Sigmoid colon (tissue), 7 donors: ENCODE data around the gene KIAA2012. TPM values are rescaled to one million over a fixed set of nuclear protein-coding genes. Genes with fewer than 3 reads are reported as not detected.

Source experiments
- DNase-seq: peaks from one replicate; pipeline ENCODE4 v3.0.0-alpha.2; 2019
- H3K27ac ChIP-seq, 4 donors: fragments of 200-600 bp; sonication (generic); one replicate each; pipeline ENCODE4 v1.5.1; 2016 to 2019; ENCODE audit warnings: mild to moderate bottlenecking in 1 of 4
- H3K27me3 ChIP-seq, 3 donors: fragments of 200-600 bp; sonication (generic); one replicate each; pipeline ENCODE4 v1.5.1; 2019; ENCODE audit warnings: mild to moderate bottlenecking in 1 of 3
- H3K36me3 ChIP-seq, 4 donors: fragments of 200-600 bp; sonication (generic); one replicate each; pipeline ENCODE4 v1.5.1; 2016 to 2019
- H3K4me1 ChIP-seq, 4 donors: fragments of 200-600 bp; sonication (generic); one replicate each; pipeline ENCODE4 v1.5.1; 2017 to 2019
- H3K4me3 ChIP-seq, 4 donors: fragments of 200-600 bp; sonication (generic); one replicate each; pipeline ENCODE4 v1.5.1; 2017 to 2019; ENCODE audit warnings: mild to moderate bottlenecking in 2 of 4, moderate library complexity in 1 of 4
- H3K9me3 ChIP-seq, 4 donors: fragments of 200-600 bp in 3 of 4; sonication (generic) in 3 of 4; one replicate each; pipeline versions ENCODE4 v1.5.1 to v1.6.1; 2013 to 2019
- CTCF ChIP-seq, 4 experiments: fragments of 450-650 bp in 3 of 4; fragments of 200-600 bp in 1 of 4; IDR thresholded peaks; one replicate each; pipeline ENCODE4 v1.5.1; 2016 to 2019; ENCODE audit warnings: antibody characterized with exemption in 4 of 4, mild to moderate bottlenecking in 3 of 4, moderate library complexity in 2 of 4
- EP300 ChIP-seq, 4 donors: sonication (generic); formaldehyde crosslinking; IDR thresholded peaks; one replicate each; pipeline ENCODE4 v1.6.1; 2017; ENCODE audit warnings: antibody characterized with exemption in 4 of 4
- POLR2A ChIP-seq, 2 donors: fragments of 450-650 bp; IDR thresholded peaks; one replicate each; pipeline ENCODE4 v1.6.1; 2016; ENCODE audit warnings: antibody characterized with exemption in 2 of 2, mild to moderate bottlenecking in 2 of 2, moderate library complexity in 2 of 2
- POLR2AphosphoS5 ChIP-seq, 4 donors: sonication (generic); formaldehyde crosslinking; IDR thresholded peaks; one replicate each; pipeline ENCODE4 v1.6.1; 2017; ENCODE audit warnings: antibody characterized with exemption in 4 of 4
- WGBS, 2 donors: extraction: QIAGEN DNeasy Blood & Tissue Kit; methylation state at CpG; one replicate each; pipeline ENCODE4 v1.1.7; 2013; 5-methylcytosine and 5-hydroxymethylcytosine counted together
- intact Hi-C: fragments of 100-400 bp; cut with DNase I; formaldehyde crosslinking; loops from one replicate; pipeline ENCODE4 v1.15.1; 2023
- polyA plus RNA-seq, 3 donors: library from polyadenylated mRNA; stranded (reverse); fragments of 200-250 nt; gene quantifications; one replicate each; pipeline ENCODE4 v1.2.3, GENCODE V29; 2013
- total RNA-seq, 4 donors: library from RNA; depleted of rRNA; stranded (reverse); fragments of >200 nt; gene quantifications; one replicate each; pipeline ENCODE4 v1.1.0, GENCODE V29; 2016
- donor health status: healthy with polysubstance abuse.
- donor health status: Bipolar disorder and iron deficiency.
- donor health status: healthy.

Gene KIAA2012
- total and polyA plus RNA-seq, 7 donors = 0.04 to 0.83 (median 0.16) TPM; not detected in 4

- intact Hi-C loops = loop anchor here (5.0 kb wide), 1 partner anchor 48 kb away; no protein-coding TSS in a partner anchor
- H3K36me3 ChIP-seq = no peaks in the 10 kb centered on the region
- no peak overlapping the region for H3K4me3 ChIP-seq
- H3K27me3 ChIP-seq = no peaks in the 10 kb centered on the region
- no peak for DNase-seq
- peaks cover 0 to 13% (median 8%) of the 10 kb centered on the region in 4 donors for H3K4me1 ChIP-seq
- TF ChIP-seq POLR2AphosphoS5 (IDR thresholded peaks at IDR 0.05) (no peak), POLR2A (IDR thresholded peaks at IDR 0.05) (no peak)
- H3K9me3 ChIP-seq = no peaks in the 10 kb centered on the region
- H3K27ac ChIP-seq = no peak overlapping the region
Observed at GRCh38 chr2:202044777-202045176, 28.3 kb upstream of the KIAA2012 start.

GRCh38 chr2:202046572-202046971 is 26.5 kb upstream of the KIAA2012 start:
- no peaks in the 10 kb centered on the region for H3K9me3 ChIP-seq
- 92% methylated on average over 7 of the region's 7 CpGs for WGBS, 2 donors
- no peak for DNase-seq
- peaks cover 0 to 3% (median 0%) of the 10 kb centered on the region in 4 donors for H3K4me1 ChIP-seq
- intact Hi-C loops = no loop called here
- H3K36me3 ChIP-seq = no peaks in the 10 kb centered on the region
- no peak overlapping the region for H3K27ac ChIP-seq
- H3K27me3 ChIP-seq = no peaks in the 10 kb centered on the region
- H3K4me3 ChIP-seq = no peak overlapping the region
- no peak for TF ChIP-seq EP300 (IDR thresholded peaks at IDR 0.05)

DNA sequence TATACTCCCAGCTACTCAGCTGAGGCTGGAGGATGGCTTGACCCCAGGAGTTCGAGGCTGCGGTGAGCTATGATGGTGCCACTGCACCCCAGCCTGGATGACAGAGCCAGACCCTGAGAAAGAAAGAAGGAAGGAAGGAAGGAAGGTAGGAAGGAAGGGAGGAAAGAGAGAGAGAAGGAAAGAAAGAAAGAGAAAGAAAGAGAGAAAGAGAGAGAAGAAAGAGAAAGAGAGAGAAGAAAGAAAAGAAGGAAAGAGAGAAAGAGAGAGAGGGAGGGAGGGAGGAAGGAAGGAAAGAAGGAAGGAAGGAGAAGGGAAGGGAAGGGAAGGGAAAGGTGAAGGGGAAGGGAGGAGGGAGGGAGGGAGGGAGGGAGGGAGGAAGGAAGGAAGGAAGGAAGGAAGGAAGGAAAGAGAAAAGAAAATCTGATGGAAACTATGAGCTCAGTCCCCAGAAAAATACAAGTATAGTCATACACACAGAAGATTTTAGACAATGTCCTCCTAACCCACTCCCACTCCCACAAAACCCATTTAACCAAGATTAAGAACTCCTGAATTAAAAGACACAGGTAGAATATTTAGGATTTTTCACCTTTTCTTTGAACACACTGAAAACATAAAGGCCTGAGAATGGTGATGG is 23.8 kb upstream of the KIAA2012 start:
- no peak for DNase-seq
- Histone ChIP-seq H3K27me3 (no peaks in the 10 kb centered on the region), H3K4me3 (no peak overlapping the region), H3K27ac (no peak overlapping the region), H3K4me1 (peaks cover 0 to 8% (median 0%) of the 10 kb centered on the region in 4 donors), H3K9me3 (no peaks in the 10 kb centered on the region), H3K36me3 (no peaks in the 10 kb centered on the region)
- intact Hi-C loops = no loop called here
- TF ChIP-seq POLR2AphosphoS5 (IDR thresholded peaks at IDR 0.05) (no peak), EP300 (IDR thresholded peaks at IDR 0.05) (no peak), CTCF (IDR thresholded peaks at IDR 0.05) (no peak), POLR2A (IDR thresholded peaks at IDR 0.05) (no peak)
- 93 to 95% methylated on average over 2 of the region's 2 CpGs for WGBS, 2 donors

DNA sequence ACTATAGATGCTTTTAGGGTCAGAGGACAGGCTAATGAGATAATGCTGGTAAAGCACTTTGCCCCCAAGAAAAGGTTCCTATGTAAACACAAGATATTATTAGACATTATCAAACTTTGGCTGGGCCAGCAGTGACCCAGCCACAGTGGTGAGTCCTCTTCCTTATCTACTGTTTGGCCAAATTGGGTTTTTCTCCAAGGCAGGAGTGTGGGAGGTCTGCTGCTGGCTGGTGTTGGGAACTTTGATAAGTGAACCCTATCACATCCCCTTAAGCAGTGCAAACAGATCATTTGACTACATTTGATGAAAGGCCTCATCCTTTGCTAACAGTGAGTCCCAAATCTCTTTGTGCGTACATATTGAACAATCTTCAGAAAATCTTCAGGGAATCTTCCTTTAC is 23.2 kb upstream of the KIAA2012 start:
- intact Hi-C loops = no loop called here
- Histone ChIP-seq H3K27me3 (no peaks in the 10 kb centered on the region), H3K27ac (no peak overlapping the region), H3K4me1 (peaks cover 0 to 8% (median 0%) of the 10 kb centered on the region in 4 donors), H3K4me3 (no peak overlapping the region), H3K36me3 (no peaks in the 10 kb centered on the region), H3K9me3 (no peaks in the 10 kb centered on the region)
- no peak for DNase-seq
- WGBS, 2 donors = 96 to 97% methylated on average over 1 of the region's 1 CpG
- TF ChIP-seq POLR2A (IDR thresholded peaks at IDR 0.05) (no peak), CTCF (IDR thresholded peaks at IDR 0.05) (no peak)

GRCh38 chr2:202050652-202051051 is 22.4 kb upstream of the KIAA2012 start:
- H3K27me3 ChIP-seq = no peaks in the 10 kb centered on the region
- H3K4me3 ChIP-seq = no peak overlapping the region
- H3K36me3 ChIP-seq = no peaks in the 10 kb centered on the region
- no peaks in the 10 kb centered on the region for H3K9me3 ChIP-seq
- no peak overlapping the region for H3K27ac ChIP-seq
- no peak for TF ChIP-seq EP300 (IDR thresholded peaks at IDR 0.05)
- TF ChIP-seq POLR2A (IDR thresholded peaks at IDR 0.05) = no peak
- TF ChIP-seq CTCF (IDR thresholded peaks at IDR 0.05) = no peak
- no peak for TF ChIP-seq POLR2AphosphoS5 (IDR thresholded peaks at IDR 0.05)
- no peak for DNase-seq
- peaks cover 0 to 8% (median 0%) of the 10 kb centered on the region in 4 donors for H3K4me1 ChIP-seq
- intact Hi-C loops = no loop called here
